UCSD-AML1 (cell line): Measurements from ENCODE around the gene NHSL2.

Experiments
- DNase-seq: peaks from one replicate; lab custom pipeline; 2025; ENCODE audit not compliant: unreplicated experiment; lab: John Stamatoyannopoulos, UW

Gene NHSL2

GRCh38 chrX:72126048-72126415 is 215.4 kb downstream of the NHSL2 start:
- DNase-seq: no peak

- DNase-seq: peak; percentile 89
Measured at GRCh38 chrX:72126539-72127140, 216.0 kb downstream of the NHSL2 start.

GRCh38 chrX:72127332-72127731 is 216.7 kb downstream of the NHSL2 start:
- no peak for DNase-seq

GRCh38 chrX:72128183-72128834 is 217.7 kb downstream of the NHSL2 start:
- no peak for DNase-seq

- DNase-seq: peak; percentile 35
Measured at GRCh38 chrX:72128881-72129280, 218.2 kb downstream of the NHSL2 start.

GRCh38 chrX:72129661-72130060 is 219.0 kb downstream of the NHSL2 start:
- DNase-seq: no peak

GRCh38 chrX:72130156-72130761 is 219.6 kb downstream of the NHSL2 start:
- DNase-seq: no peak

- DNase-seq: no peak
Measured at GRCh38 chrX:72130762-72131250, 220.2 kb downstream of the NHSL2 start.

- DNase-seq: no peak
Measured at GRCh38 chrX:72131317-72132294, 221.0 kb downstream of the NHSL2 start, which contains the start of gene RTL5. TSS of gene RTL5 (minus strand) at chrX:72131915.

- no peak for DNase-seq
Measured at GRCh38 chrX:72132456-72132855, 221.8 kb downstream of the NHSL2 start.

- DNase-seq: no peak
Measured at GRCh38 chrX:72133851-72134546, 223.4 kb downstream of the NHSL2 start.

GRCh38 chrX:72137846-72138495 is 227.3 kb downstream of the NHSL2 start:
- no peak for DNase-seq

- DNase-seq: no peak
Measured at GRCh38 chrX:72139538-72139937, 228.9 kb downstream of the NHSL2 start.

- DNase-seq: no peak
Measured at GRCh38 chrX:72141372-72142004, 230.8 kb downstream of the NHSL2 start.

GRCh38 chrX:72142094-72142793 is 231.6 kb downstream of the NHSL2 start:
- DNase-seq: no peak

- DNase-seq: no peak
Measured at GRCh38 chrX:72142794-72143608, 232.4 kb downstream of the NHSL2 start.

GRCh38 chrX:72143609-72143907 is 232.9 kb downstream of the NHSL2 start:
- no peak for DNase-seq

- DNase-seq: no peak
Measured at GRCh38 chrX:72145181-72145580, 234.5 kb downstream of the NHSL2 start.
